Measurements from ENCODE around the gene TRIP11. TPM values are rescaled to one million over a fixed set of nuclear protein-coding genes. Genes with fewer than 3 reads are reported as not detected.

TRIP11 gene
- total RNA-seq (2016; rRNA removed; fragmentation: Illumina TruSeq; extraction: Trizol) = 32.8 and 51.4 TPM in 2 replicates
- total RNA-seq (2016; cell fraction: cytosol; rRNA removed; fragmentation: Illumina TruSeq; extraction: Trizol; ENCODE audit: low read depth) = 4.5 and 7.6 TPM in 2 replicates
- 30.2 and 44.1 TPM in 2 replicates for total RNA-seq (2016; cell fraction: insoluble cytoplasmic fraction; rRNA removed; fragmentation: Illumina TruSeq; extraction: Trizol)
- 8.8 and 11.2 TPM in 2 replicates for total RNA-seq (2016; cell fraction: membrane; rRNA removed; fragmentation: Illumina TruSeq; extraction: Trizol)
- total RNA-seq (2016; cell fraction: nucleus; rRNA removed; fragmentation: Illumina TruSeq; extraction: Trizol) = 50.4 and 51.2 TPM in 2 replicates
- 10.5 and 10.9 TPM in 2 replicates for polyA plus RNA-seq (2011; rRNA removed)
- 4.2 and 5.2 TPM in 2 replicates for polyA plus RNA-seq (2011; cell fraction: cytosol; rRNA removed)
- 6.4 and 6.6 TPM in 2 replicates for polyA plus RNA-seq (2011; cell fraction: nucleus; rRNA removed)
- 8.6 and 12.1 TPM in 2 replicates for polyA plus RNA-seq (2012)
- polyA plus RNA-seq (2016; cell fraction: cytosol; fragmentation: Illumina TruSeq; extraction: Trizol; ENCODE audit: low read depth) = 2.6 and 3.0 TPM in 2 replicates
- polyA plus RNA-seq (2016; cell fraction: insoluble cytoplasmic fraction; fragmentation: Illumina TruSeq; extraction: Trizol; ENCODE audit: low read depth) = 11.0 and 13.4 TPM in 2 replicates
- 2.5 and 2.9 TPM in 2 replicates for polyA plus RNA-seq (2016; cell fraction: membrane; fragmentation: Illumina TruSeq; extraction: Trizol; ENCODE audit: low read depth)
- polyA plus RNA-seq (2016; cell fraction: nucleus; fragmentation: Illumina TruSeq; extraction: Trizol; ENCODE audit: insufficient read depth, low read depth) = 17.1 and 18.5 TPM in 2 replicates
- polyA minus RNA-seq (2011; rRNA and poly(A)+ RNA removed; ENCODE audit: low replicate concordance) = 41.3 and 64.9 TPM in 2 replicates
- 26.4 and 27.7 TPM in 2 replicates for polyA minus RNA-seq (2011; cell fraction: cytosol; rRNA and poly(A)+ RNA removed)
- polyA minus RNA-seq (2011; cell fraction: nucleus; rRNA and poly(A)+ RNA removed) = 37.2 and 66.0 TPM in 2 replicates
- percentile 77 among the genes with signal in this experiment for Bru-seq, nascent RNA
- BruChase-seq, experiment 1, labeled RNA remaining after a 6-hour chase = percentile 74 among the genes with signal in this experiment
- BruChase-seq, experiment 2, labeled RNA remaining after a 2-hour chase = percentile 78 among the genes with signal in this experiment
- long read RNA-seq, experiment 1, partial matches to known transcripts = 20 of 23 reads
- long read RNA-seq, experiment 1, other reads (novel, unspliced or antisense) = 3 of 23 reads
- long read RNA-seq, experiment 2, full-length matches to known transcripts = 2 of 27 reads
- long read RNA-seq, experiment 2, partial matches to known transcripts = 16 of 27 reads
- long read RNA-seq, experiment 2, other reads (novel, unspliced or antisense) = 9 of 27 reads

GRCh38 chr14:92039719-92040430, at the start of gene TRIP11:
TRIP11 (minus strand) TSS chr14:92040059; CDS start chr14:92039685, 374 bp downstream.
- 0% methylated on average over 32 of the region's 57 CpGs for WGBS (ENCODE audit: low lambda C conversion rate)
- CTCF ChIA-PET (ENCODE audit: low intra/inter-chr PET ratio, low total read pairs) = no interaction called here
- BruUV-seq (replicated peaks) = TSS peak; percentile 79
- no peaks in the 10 kb centered on the region for H3K36me3 ChIP-seq (replicated peaks in 1 of 2; ENCODE audit: control insufficient read depth in 1 of 2, insufficient read depth in 2 of 2, low read length in 2 of 2)
- DNase-seq (ENCODE audit: low spot score) (peak; percentile 80), ATAC-seq (peak; percentile 98), FAIRE-seq (peak; percentile 39)
- peak within 1 kb of the TSS; percentile 98 for H3K9ac ChIP-seq (ENCODE audit: insufficient read depth, low read depth, low read length)
- no peaks in the 10 kb centered on the region; a peak in 2 of 5 replicates for H3K27me3 ChIP-seq (ENCODE audit: control insufficient read depth in 1 of 2, insufficient read depth in 2 of 2, low read length in 2 of 2)
- intact Hi-C loops (cut with micrococcal nuclease; ENCODE audit: unreplicated experiment) = loop anchor here (1.0 kb wide), 1 partner anchor 66 kb away; the partner anchor contains the start of gene ATXN3
- peak within 1 kb of the TSS; percentile 92 for H3K4me2 ChIP-seq (ENCODE audit: low read depth, low read length)
- in situ Hi-C loops (cut with HindIII; ENCODE audit: extremely low pct_ligation_motif_present, low pct_unique_long_range_greater_than_20kb) = loop anchor here (5.0 kb wide), 1 partner anchor 67 kb away; the partner anchor contains the start of gene ATXN3
- POLR2A ChIA-PET = interaction anchor here (0.7 to 2.8 kb wide), 11 partner anchors 10 to 755 kb away, joined by 3 to 25 read pairs (median 4); partner anchors contain the start of genes ATXN3, CPSF2 and NDUFB1
- H3K27ac ChIP-seq (ENCODE audit: extremely low read length, insufficient read depth, low read length) = peak within 1 kb of the TSS; percentile 97
- H2AFZ ChIP-seq (ENCODE audit: low read length) = peak within 1 kb of the TSS; percentile 85
- peaks cover 43% of the 10 kb centered on the region for H3K4me1 ChIP-seq (ENCODE audit: insufficient read depth, low read length)
- peaks cover 44% of the 10 kb centered on the region for H3K79me2 ChIP-seq (ENCODE audit: insufficient read depth, low read length)
- H3K9me3 ChIP-seq (ENCODE audit: low read length) = no peaks in the 10 kb centered on the region
- peaks cover 9% of the 10 kb centered on the region; the same call in 1 of the 2 replicates for H4K20me1 ChIP-seq (ENCODE audit: insufficient read depth, low read length)
- H3K4me3 ChIP-seq (replicated peaks in 1 of 3; ENCODE audit: insufficient read depth in 1 of 3, low read depth in 2 of 3, low read length in 3 of 3) = peak within 1 kb of the TSS; percentile 77 to 91 (median 89)
- TF ChIP-seq RAD21 (CRISPR knock-in tag; IDR thresholded peaks at IDR 0.05) (no peak), ZFP41 (CRISPR knock-in tag; IDR thresholded peaks at IDR 0.05; ENCODE audit: borderline replicate concordance) (no peak), CEBPZ (IDR thresholded peaks at IDR 0.05; ENCODE audit: low read length) (no peak), BRCA1 (CRISPR knock-in tag; IDR thresholded peaks at IDR 0.05) (no peak), FOXA1 (IDR thresholded peaks at IDR 0.05) (no peak), FOXA1 (CRISPR knock-in tag; IDR thresholded peaks at IDR 0.05) (peak; percentile 19; the same call in 1 of the 2 replicates), RFXAP (CRISPR knock-in tag; IDR thresholded peaks at IDR 0.05; ENCODE audit: borderline replicate concordance) (peak; percentile 85; the same call in 1 of the 2 replicates), ZNF142 (CRISPR knock-in tag; IDR thresholded peaks at IDR 0.05) (peak; percentile 45; the same call in 1 of the 2 replicates)

Data from HepG2 (cell line).